ENCODE results near the gene SYNE2.

- no peak for TF ChIP-seq EZH2 (IDR thresholded peaks at IDR 0.05; ENCODE audit: borderline replicate concordance, insufficient read depth, low read length, poor library complexity, severe bottlenecking)
- no peak for TF ChIP-seq CTCF (IDR thresholded peaks at IDR 0.05; ENCODE audit: poor library complexity, severe bottlenecking)
- TF ChIP-seq REST (IDR thresholded peaks at IDR 0.05; ENCODE audit: borderline replicate concordance) = no peak
- TF ChIP-seq RAD21 (conservative IDR thresholded peaks at IDR 0.05) = no peak
Observed at GRCh38 chr14:63924375-63924774, 71.6 kb downstream of the SYNE2 start.

All from neural cell (in vitro differentiated cells).